Measurements from ENCODE around the gene ZGPAT.

- TF ChIP-seq EZH2 (IDR thresholded peaks at IDR 0.05) = no peak
- TF ChIP-seq POLR2AphosphoS5 (IDR thresholded peaks at IDR 0.05; ENCODE audit: borderline replicate concordance, low read depth, low read length) = peak; percentile 11
Observed at GRCh38 chr20:63703471-63703975, 4.3 kb upstream of the ZGPAT start.

Measured in SK-N-MC (cell line).